A673 (cell line): ENCODE results near the gene BHLHE23.

Experiments used
- CTCF ChIP-seq: fragments of 300-800, 200-600 bp; sonication (generic); conservative IDR thresholded peaks from 2 replicates; pipeline ENCODE4 v1.5.1; 2017; ENCODE audit warnings: low read depth, mild to moderate bottlenecking, antibody characterized with exemption, low read length, moderate library complexity, mixed read lengths
- EZH2 ChIP-seq: fragments of 200-600 bp; sonication (generic); IDR thresholded peaks from 2 replicates; pipeline ENCODE4 v1.6.1; 2017; ENCODE audit warnings: borderline replicate concordance, low read depth, mild to moderate bottlenecking, mixed read lengths, antibody characterized with exemption, low read length; ENCODE audit not compliant: poor library complexity, severe bottlenecking

GRCh38 chr20:63047267-63047666 is 40.5 kb upstream of the BHLHE23 start:
- TF ChIP-seq CTCF (no peak), EZH2 (no peak)
